WTC11 (cell line): ENCODE results near the gene ANKRD22. TPM values are rescaled to one million over a fixed set of nuclear protein-coding genes. Genes with fewer than 3 reads are reported as not detected.

ENCODE experiments used
- ATAC-seq: fragments of 200-7000 bp; cut with Tn5 transposase; 2 replicates; pipeline ENCODE4 v1.10.0; 2021; ENCODE audit warnings: mild to moderate bottlenecking, moderate library complexity
- CTCF ChIA-PET: fragments of 300-600 bp; sonication (Branson Sonifier 250); formaldehyde crosslinking; loops from one replicate; lab custom pipeline; 2021; ENCODE audit warnings: antibody characterized with exemption; lab: Charles Lee
- POLR2A ChIA-PET: fragments of 350-600 bp; sonication (Branson Sonifier 250); formaldehyde crosslinking; loops from one replicate; lab custom pipeline; 2021; ENCODE audit warnings: antibody characterized with exemption; lab: Charles Lee
- DNase-seq: peaks from one replicate; pipeline ENCODE4 v3.0.0; 2021; ENCODE audit warnings: low spot score
- H3K27ac Mint-ChIP-seq: 2 replicates; pipeline ENCODE4 v1.8.0; 2021; ENCODE audit warnings: mixed read lengths
- H3K27me3 Mint-ChIP-seq: 2 replicates; pipeline ENCODE4 v1.8.0; 2021; ENCODE audit warnings: low read depth, mild to moderate bottlenecking, moderate library complexity, mixed read lengths
- H3K36me3 Mint-ChIP-seq: 2 replicates; pipeline ENCODE4 v1.8.0; 2021; ENCODE audit warnings: mixed read lengths
- H3K4me1 Mint-ChIP-seq: 2 replicates; pipeline ENCODE4 v1.8.0; 2022; ENCODE audit warnings: mixed read lengths
- H3K4me3 Mint-ChIP-seq: 2 replicates; pipeline ENCODE4 v1.8.0; 2021; ENCODE audit warnings: mild to moderate bottlenecking, moderate library complexity, mixed read lengths
- H3K9me3 Mint-ChIP-seq: 2 replicates; pipeline ENCODE4 v1.8.0; 2021; ENCODE audit warnings: mixed read lengths
- AR ChIP-seq: fragments of 250-450 bp; sonication (Bioruptor Pico); IDR thresholded peaks from 2 replicates; pipeline ENCODE4 v1.9.0; 2021; ENCODE audit warnings: mild to moderate bottlenecking
- E2F4 ChIP-seq: sonication (generic); formaldehyde crosslinking; IDR thresholded peaks from 2 replicates; pipeline ENCODE4 v1.8.1; 2022; ENCODE audit warnings: low read depth, mild to moderate bottlenecking, moderate library complexity, missing genetic modification reagents, borderline replicate concordance
- GRHL2 ChIP-seq: fragments of 250-450 bp; sonication (Bioruptor Pico); IDR thresholded peaks from 2 replicates; pipeline ENCODE4 v1.8.0; 2022; ENCODE audit warnings: mild to moderate bottlenecking, moderate library complexity; ENCODE audit not compliant: insufficient replicate concordance, severe bottlenecking
- IRF2 ChIP-seq: sonication (generic); formaldehyde crosslinking; IDR thresholded peaks from 2 replicates; pipeline ENCODE4 v1.8.0; 2022; ENCODE audit warnings: low read depth, missing genetic modification reagents, borderline replicate concordance
- JUN ChIP-seq: sonication (generic); formaldehyde crosslinking; IDR thresholded peaks from 2 replicates; pipeline ENCODE4 v1.8.0; 2023; ENCODE audit warnings: mild to moderate bottlenecking, missing genetic modification reagents
- OVOL2 ChIP-seq: fragments of 250-450 bp; sonication (Bioruptor Pico); IDR thresholded peaks from 2 replicates; pipeline ENCODE4 v1.9.0; 2021; ENCODE audit warnings: mild to moderate bottlenecking, borderline replicate concordance
- USF2 ChIP-seq: sonication (generic); formaldehyde crosslinking; IDR thresholded peaks from 2 replicates; pipeline ENCODE4 v1.8.1; 2023; ENCODE audit warnings: mild to moderate bottlenecking, missing genetic modification reagents, moderate library complexity
- ZNF219 ChIP-seq: sonication (generic); formaldehyde crosslinking; IDR thresholded peaks from 2 replicates; pipeline ENCODE4 v1.8.0; 2023; ENCODE audit warnings: missing genetic modification reagents, mild to moderate bottlenecking, borderline replicate concordance
- ZNF396 ChIP-seq: fragments of 250-450 bp; sonication (Bioruptor Pico); IDR thresholded peaks from 2 replicates; pipeline ENCODE4 v1.8.0; 2021; ENCODE audit warnings: mild to moderate bottlenecking, moderate library complexity, borderline replicate concordance
- ZNF423 ChIP-seq: fragments of 250-450 bp; sonication (Bioruptor Pico); IDR thresholded peaks from 2 replicates; pipeline ENCODE4 v2.1.2; 2022; ENCODE audit warnings: mild to moderate bottlenecking, moderate library complexity
- total RNA-seq: library from RNA; stranded (reverse); gene quantifications from 3 replicates; pipeline ENCODE4 v1.2.3, GENCODE V29; 2021

Gene ANKRD22
- total RNA-seq, 1 experiment from 2014 or later, result not detected

- DNase-seq (no peak), ATAC-seq (no peak)
- H3K36me3 Mint-ChIP-seq, result no peaks in the 10 kb centered on the region
- no peaks in the 10 kb centered on the region for H3K9me3 Mint-ChIP-seq
- TF ChIP-seq IRF2 (CRISPR knock-in tag) (no peak), AR (CRISPR knock-in tag) (no peak), ZNF396 (CRISPR knock-in tag) (no peak), ZNF219 (CRISPR knock-in tag) (no peak), GRHL2 (no peak), OVOL2 (CRISPR knock-in tag) (no peak), JUN (CRISPR knock-in tag) (no peak), E2F4 (no peak), USF2 (CRISPR knock-in tag) (no peak)
- H3K4me1 Mint-ChIP-seq, result no peaks in the 10 kb centered on the region
- CTCF ChIA-PET, result no interaction called here
- H3K27ac Mint-ChIP-seq, result no peak overlapping the region
- POLR2A ChIA-PET, result no interaction called here
- no peak overlapping the region for H3K4me3 Mint-ChIP-seq
- no peaks in the 10 kb centered on the region; the same call in 1 of the 2 replicates for H3K27me3 Mint-ChIP-seq
Measured at GRCh38 chr10:88782222-88782621, 69.4 kb downstream of the ANKRD22 start.

- DNase-seq (no peak), ATAC-seq (no peak)
- Mint-ChIP-seq H3K36me3 (no peaks in the 10 kb centered on the region), H3K9me3 (no peaks in the 10 kb centered on the region), H3K27ac (no peak overlapping the region), H3K4me3 (no peak overlapping the region), H3K27me3 (no peaks in the 10 kb centered on the region; the same call in 1 of the 2 replicates), H3K4me1 (no peaks in the 10 kb centered on the region)
- TF ChIP-seq ZNF423 (CRISPR knock-in tag), result no peak
- CTCF ChIA-PET, result interaction anchor here (0.7 to 2.3 kb wide), 2 partner anchors 53 to 216 kb away, joined by 3 to 6 read pairs; no protein-coding TSS in a partner anchor
- POLR2A ChIA-PET, result no interaction called here
Measured at GRCh38 chr10:88781206-88781605, 70.4 kb downstream of the ANKRD22 start.

Other genes with a start within 250 kb of the ANKRD22 start
- not detected in 3 replicates for gene LIPF, start 187.4 kb downstream of the ANKRD22 start, total RNA-seq
- gene LIPK, start 145.6 kb downstream of the ANKRD22 start, total RNA-seq, result not detected in 3 replicates
- gene LIPN, start 91.8 kb downstream of the ANKRD22 start, total RNA-seq, result not detected in 3 replicates
- not detected in 3 replicates for gene LIPM, start 49.1 kb downstream of the ANKRD22 start, total RNA-seq
- 3.9 to 4.6 TPM (median 4.2 TPM) in 3 replicates for gene STAMBPL1, start 28.4 kb upstream of the ANKRD22 start, total RNA-seq
- 4.4 to 7.3 TPM (median 5.3 TPM) in 3 replicates for gene ACTA2, start 100.9 kb upstream of the ANKRD22 start, total RNA-seq
- gene FAS, start 139.0 kb upstream of the ANKRD22 start, total RNA-seq, result 2.1 to 4.1 TPM (median 3.3 TPM) in 3 replicates